ENCODE results near the gene COL20A1.

- TF ChIP-seq POLR2AphosphoS5 (IDR thresholded peaks at IDR 0.05; ENCODE audit: low read depth, low read length) (no peak), TAF1 (IDR thresholded peaks at IDR 0.05; ENCODE audit: borderline replicate concordance, insufficient read depth, low read length) (no peak)
These were observed 17.2 kb upstream of the COL20A1 start for GRCh38 chr20:63275825-63276224.

Data from PFSK-1 (cell line).